ENCODE measurements around the gene LNPK.

The LNPK gene

GRCh38 chr2:175937216-175937615 lies 64.9 kb downstream of the LNPK start:
- no peak for TF ChIP-seq CTCF (IDR thresholded peaks at IDR 0.05)

GRCh38 chr2:175935289-175936181 lies 66.5 kb downstream of the LNPK start:
- TF ChIP-seq CTCF (IDR thresholded peaks at IDR 0.05), result no peak

GRCh38 chr2:175932675-175933074 lies 69.4 kb downstream of the LNPK start:
- TF ChIP-seq CTCF (IDR thresholded peaks at IDR 0.05), result no peak

GRCh38 chr2:175931805-175932204 lies 70.3 kb downstream of the LNPK start:
- no peak for TF ChIP-seq CTCF (IDR thresholded peaks at IDR 0.05)

GRCh38 chr2:175930504-175930903 lies 71.6 kb downstream of the LNPK start:
- TF ChIP-seq CTCF (IDR thresholded peaks at IDR 0.05), result no peak

GRCh38 chr2:175929850-175930249 lies 72.2 kb downstream of the LNPK start:
- no peak for TF ChIP-seq CTCF (IDR thresholded peaks at IDR 0.05)

GRCh38 chr2:175926272-175926671 lies 75.8 kb downstream of the LNPK start:
- TF ChIP-seq CTCF (IDR thresholded peaks at IDR 0.05), result no peak

All from LNCAP (cell line).